Measurements from ENCODE around the gene NINJ2.

Gene NINJ2

DNA sequence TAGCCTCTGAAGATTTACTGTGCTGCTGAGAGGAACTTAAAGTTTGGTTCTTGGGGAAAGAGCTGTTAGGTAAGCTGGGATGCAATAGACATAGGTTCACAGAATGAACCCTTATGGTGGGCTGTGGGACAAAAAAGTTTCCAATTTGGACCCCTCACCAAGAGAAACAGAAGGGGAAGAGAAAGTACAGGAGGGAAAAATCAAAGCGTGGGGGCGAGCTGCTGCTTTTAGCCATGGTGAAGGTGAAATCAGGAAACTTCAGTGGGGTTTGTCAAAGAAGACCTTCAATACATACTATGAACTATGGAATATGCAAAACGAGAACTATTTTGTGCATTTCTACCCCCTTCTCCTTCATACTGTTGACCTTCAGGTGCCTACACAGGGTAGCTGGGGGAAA is 10.6 kb upstream of the NINJ2 start:
- DNase-seq (ENCODE audit: low spot score): no peak

- DNase-seq (ENCODE audit: low spot score): no peak
These were observed 6.3 kb upstream of the NINJ2 start for GRCh38 chr12:669576-669945.

- DNase-seq (ENCODE audit: low spot score): no peak
These were observed 4.8 kb upstream of the NINJ2 start for GRCh38 chr12:668090-668481.

DNA sequence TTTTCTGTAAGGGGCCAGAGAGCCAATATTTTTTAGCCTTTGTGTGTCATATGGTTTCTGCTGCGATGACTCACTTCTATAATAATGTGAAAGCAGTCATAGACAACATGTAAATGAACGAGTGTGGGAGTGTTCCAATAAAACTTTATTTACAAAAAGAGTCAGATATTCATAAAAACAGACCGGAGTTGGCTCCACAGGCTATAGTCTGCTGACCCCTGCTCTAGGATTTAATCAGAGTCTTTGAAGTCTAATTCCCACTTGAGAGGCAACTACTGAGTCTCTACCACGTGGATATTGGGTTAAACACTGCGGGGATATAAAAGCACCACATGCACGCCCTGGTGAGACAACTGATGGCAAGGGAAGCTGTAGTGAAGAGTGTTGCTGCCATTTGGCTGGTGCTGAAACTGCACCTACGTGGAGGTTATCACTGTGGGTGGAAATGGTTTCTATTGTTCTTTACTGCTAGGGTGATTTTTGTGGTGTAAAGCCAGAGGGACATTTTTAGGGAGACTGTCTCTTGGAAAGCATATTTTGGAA is 3.6 kb upstream of the NINJ2 start:
- DNase-seq (ENCODE audit: low spot score): no peak

DNA sequence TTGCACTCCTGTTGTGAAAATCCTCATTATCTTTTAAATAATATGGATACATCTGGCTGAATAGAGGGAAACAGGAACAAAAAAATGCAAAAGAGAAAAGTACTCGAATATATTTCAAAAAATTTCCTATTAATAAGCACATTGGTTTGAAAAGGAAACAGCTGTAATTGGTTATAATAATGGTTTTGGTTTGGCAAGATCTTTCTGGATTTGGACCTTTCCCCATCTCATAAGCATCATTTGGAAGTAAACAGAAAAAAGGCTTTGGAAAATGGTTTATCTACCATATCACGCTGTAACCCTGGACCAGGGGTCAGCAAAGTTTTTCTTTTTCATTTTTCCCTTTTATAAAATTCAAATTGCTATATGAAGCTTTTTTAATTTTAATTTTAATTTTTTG is 2.8 kb upstream of the NINJ2 start:
- DNase-seq (ENCODE audit: low spot score): no peak

DNA sequence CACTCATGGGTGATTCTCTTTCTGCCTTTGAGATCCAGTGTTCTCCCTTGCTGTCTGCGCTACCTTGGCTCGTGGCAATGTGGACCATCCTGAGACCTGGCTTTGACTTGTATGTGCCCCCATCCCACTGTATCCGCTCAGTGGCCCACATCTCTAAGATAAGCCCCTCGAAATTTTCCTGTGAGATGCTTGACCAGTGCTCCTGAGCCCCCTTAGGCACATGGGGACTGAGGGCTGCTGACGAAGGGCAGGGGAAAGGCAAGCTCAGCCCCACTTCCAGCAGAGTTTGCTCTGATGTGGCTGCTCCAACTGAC is 1.5 kb upstream of the NINJ2 start:
- no peak for DNase-seq (ENCODE audit: low spot score)

DNA sequence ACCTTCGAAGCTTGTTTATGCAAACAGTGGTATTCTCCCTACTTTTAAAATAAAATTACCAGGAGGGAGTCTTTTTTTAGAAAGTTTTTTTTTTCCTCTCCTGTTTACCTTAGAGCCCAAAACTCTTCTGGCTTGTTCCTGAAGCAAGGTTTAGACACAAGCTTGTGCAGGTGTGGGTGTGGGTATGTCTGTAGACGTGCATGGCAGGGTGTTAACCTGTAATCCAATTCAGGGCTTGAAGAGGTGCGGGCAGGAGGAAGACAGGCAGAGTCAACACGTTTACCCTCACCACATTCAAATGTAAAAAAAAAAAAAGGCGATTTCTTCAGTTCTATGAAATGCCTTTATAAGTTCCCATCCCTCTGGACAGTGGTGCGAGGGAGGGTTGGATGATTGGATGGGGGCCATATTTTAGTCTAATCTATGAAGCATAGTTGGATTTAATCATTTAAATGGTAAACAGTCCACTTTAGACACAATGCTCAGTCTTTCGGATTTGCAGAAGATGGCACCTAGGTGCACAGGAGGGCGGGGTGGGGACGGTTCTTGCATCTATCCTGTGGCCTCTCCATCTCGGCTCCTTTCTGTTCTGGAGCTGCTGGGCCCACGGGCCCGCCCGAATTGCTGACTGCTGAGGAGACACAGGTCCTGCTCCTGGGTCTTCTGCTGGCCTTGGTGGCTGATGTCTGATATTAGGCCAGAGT is 982 bp upstream of the NINJ2 start:
- no peak for DNase-seq (ENCODE audit: low spot score)

DNA sequence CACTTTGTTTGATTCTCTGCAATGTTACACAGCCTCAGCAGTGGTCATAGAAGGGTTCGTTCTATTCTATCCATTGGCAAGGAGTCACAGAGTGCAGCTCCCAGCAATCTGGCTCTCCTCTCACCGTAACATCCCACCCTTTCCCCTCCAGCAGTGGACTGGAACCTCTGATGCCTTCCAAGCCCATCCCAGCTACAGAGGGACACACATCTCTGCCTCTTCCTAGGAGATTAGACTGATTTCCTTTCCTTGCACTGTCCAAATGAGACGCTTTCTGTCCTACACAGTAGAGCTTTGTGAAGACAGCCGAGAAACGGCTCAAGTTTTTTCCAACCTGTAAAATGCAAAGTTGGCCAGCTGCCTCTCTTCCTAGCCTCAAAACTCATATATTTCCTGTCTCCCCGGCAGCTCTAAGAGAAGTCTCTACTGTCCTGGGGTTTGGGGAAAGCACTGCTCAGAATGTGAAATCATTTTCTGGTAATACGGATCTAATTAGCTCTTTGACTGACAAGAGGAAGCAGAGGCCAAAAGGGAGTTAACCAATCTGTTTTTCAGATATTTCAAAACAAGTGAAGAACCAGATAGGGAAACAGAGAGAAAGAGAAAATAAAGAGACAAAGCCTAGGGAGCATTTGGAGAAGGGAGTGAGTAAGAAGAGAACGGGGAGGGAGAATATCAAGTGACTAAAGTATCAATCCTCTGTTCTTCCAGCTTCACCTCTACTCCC is 516 bp downstream of the NINJ2 start:
- peak; percentile 18 for DNase-seq (ENCODE audit: low spot score)

- DNase-seq (ENCODE audit: low spot score): no peak
These were observed 1.3 kb downstream of the NINJ2 start for GRCh38 chr12:661720-662486.

DNA sequence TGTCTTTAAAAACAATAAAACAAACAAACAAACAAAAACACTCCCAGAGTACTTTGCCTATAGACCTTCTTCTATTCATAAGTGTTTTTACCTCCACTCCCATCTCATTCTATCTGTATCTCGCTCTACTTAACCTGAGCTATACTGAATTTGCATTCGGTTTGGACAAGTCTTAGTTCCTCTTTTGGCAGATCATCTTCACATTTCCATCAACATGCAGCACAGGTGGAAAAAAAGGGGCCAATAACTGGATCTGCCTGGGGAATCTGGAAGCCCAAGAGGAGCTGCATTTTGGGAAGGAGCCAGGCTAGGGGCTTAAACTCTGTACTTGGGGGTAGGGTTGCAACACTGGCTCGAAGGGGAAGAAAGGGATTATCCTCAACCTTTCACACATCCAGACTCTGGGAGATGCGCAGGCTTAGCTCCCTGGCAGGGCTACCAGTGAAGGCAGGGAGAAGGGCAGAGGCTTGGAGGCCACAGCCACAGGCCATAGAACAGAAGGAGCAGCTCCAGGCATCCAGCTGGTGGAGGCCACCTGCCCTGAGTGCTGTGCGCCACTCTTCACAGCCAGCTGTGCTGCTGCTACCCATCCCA is 4.1 kb downstream of the NINJ2 start:
- DNase-seq (ENCODE audit: low spot score): no peak

- DNase-seq (ENCODE audit: low spot score): no peak
These were observed 12.3 kb downstream of the NINJ2 start for GRCh38 chr12:650983-651382.

DNA sequence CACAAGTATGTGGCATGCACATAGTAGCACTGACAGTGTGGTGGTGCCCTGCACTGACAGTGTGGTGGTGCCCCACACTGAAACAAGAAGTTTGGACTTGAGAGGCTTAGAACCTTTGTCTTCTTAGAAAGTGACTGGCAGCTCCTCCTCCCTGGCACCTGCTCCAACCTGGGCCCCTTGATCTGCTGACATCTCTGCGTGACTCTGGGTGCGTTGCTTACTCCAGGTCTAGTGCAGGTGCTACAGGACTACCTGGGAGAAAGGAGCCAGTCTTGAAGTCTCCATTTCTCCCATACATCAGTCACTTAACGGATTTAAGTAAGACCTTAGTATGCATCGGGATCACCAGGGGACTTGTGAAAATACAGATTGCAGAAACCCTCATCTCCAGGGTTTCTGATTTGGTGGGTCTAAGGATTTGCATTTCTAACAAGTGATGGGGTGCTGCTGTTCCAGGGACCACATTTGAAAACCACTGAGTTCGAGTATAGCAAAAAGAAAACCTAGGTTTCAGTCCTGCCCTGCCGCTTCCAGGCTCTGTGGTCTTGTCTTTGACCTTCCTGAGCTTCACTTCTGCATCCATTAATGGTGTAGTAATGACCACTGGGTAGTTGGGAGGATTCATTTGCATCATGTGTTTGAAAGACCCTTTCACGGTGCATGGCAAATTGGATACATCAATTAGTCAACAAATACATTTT is 15.7 kb downstream of the NINJ2 start:
- no peak for DNase-seq (ENCODE audit: low spot score)

DNA sequence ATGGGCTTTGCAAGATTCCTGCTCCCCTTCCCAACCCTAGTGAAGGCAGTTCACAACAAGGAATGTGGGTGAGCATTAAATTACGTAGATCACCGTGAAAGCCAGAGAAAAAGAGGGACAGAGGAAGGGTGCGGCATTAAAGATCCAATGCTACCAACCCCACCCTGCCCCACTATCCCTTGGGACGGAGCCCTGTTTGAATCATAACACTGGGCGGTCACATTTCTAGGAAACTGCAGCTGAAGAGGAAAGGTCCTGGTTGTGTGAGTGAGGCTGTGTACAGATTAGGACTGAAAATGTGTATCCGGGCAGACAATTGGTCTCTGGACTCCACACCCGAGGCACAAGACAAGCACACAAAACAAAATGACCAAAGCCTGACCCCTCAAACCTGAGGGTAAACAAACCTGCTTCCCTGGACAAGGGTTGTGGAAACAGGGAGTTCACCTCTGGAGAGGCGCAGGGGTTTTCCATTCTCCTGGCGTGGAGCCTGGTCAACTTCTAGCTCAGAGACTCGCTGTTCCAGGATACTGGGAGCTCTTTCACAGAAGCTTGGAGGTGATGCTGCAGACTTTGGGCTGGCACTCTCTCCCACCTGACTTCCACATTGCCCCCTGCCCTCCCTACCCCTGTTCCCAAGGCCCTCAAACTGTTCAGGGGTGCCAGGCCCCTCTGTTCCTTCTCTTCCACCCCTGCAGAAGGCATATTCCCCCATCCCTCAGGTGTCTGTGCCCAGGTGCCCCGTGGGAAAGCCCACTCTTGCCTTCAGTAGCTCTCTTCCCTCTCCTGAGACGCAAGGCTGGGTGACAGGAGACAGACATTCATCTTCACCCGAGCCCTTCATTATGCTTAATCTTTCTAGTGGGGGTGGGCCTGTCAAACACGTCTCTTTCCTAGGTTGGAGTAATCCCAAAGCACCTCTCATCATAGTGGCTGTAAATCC is 16.5 kb downstream of the NINJ2 start:
- peak; percentile 53 for DNase-seq (ENCODE audit: low spot score)

GRCh38 chr12:645563-646071 is 17.6 kb downstream of the NINJ2 start:
- peak; percentile 68 for DNase-seq (ENCODE audit: low spot score)

DNA sequence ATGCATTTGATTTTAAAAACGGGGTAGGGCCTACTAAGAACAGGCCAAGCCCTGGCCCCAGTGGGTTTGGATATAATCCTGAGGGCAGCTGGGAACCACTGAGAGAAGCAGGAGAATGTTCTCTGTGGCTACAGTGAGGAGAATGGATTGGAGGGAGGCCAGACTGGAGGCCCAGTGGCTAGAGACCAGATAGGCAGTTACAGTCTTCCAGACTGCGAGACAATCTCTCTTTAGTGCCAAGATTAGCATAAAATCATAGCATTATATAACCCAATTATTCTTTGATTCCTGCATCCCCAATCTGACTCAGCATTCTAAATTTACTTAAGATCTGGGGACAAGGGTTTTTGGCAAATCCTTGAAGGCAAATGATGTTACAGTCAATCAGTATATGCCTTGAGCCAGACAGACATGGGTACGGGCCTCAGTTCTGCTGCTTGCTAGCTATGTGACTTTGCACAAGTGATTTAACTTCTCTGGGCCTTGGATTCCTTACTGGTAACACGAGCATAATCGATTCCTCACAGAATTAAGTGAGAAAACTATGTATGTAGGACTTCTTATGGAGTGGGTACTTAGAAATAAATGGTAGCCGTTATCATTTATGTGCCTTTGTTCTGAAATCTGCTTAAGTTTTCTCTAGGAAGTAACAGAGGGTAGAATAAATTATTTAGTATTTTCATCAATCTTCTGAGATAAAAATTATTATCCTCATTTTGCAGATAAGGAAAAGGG is 18.3 kb downstream of the NINJ2 start:
- DNase-seq (ENCODE audit: low spot score): peak; percentile 36

GRCh38 chr12:644303-644639 is 19.0 kb downstream of the NINJ2 start:
- no peak for DNase-seq (ENCODE audit: low spot score)

GRCh38 chr12:643475-644302 is 19.6 kb downstream of the NINJ2 start:
- no peak for DNase-seq (ENCODE audit: low spot score)

DNA sequence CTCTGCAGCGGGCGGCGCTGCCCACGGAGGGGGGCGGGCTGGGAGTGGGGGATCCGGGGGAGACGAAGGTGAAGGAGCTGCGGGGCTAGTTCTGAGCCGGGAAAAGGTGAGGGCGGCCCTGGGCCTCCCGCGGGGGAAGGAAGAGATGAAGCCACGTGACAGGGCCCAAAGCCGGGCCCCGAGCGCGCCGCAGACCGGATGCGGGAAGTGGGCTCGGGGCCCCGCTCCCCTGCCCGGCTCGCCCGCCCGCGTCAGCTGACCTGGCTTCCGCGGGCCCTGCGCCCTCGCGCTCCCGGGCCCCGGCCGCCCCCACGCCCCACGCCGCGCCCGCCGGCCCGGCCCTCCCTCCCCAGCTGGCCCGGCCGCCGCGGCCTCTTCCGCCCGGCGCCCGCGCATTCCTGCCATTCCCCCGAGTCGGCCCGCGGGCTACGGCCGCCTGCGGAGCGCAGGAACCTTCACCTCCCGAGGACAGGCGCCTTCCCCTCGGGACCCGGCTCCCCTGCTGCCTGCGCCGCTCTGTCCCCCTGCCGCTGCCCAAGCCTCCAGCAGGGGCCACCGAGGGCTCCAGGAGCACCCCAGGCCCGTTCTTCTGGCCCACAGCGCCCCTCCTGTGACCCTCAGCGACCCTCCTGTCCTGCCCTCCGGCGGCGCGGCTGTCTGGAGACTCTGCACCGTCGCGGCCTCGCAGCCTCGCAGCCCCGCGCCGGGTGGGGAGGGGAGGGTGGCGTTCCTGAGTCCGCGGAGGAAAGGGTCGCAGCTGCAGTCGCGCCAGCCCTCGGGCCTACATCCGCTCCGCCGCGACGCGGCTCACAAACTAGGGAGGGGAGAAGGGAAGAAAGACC is 20.4 kb downstream of the NINJ2 start:
- peak; percentile 92 for DNase-seq (ENCODE audit: low spot score)
